Jurkat, Clone E6-1 (cell line): ENCODE measurements around the gene AEBP2.

ENCODE experiments used
- DNase-seq: peaks from one replicate; pipeline ENCODE4 v3.0.0-alpha.2; 2011; ENCODE audit warnings: low read depth, low spot score
- H3K4me3 ChIP-seq: 2 replicates; pipeline ENCODE4 v1.5.1; 2011; ENCODE audit warnings: mild to moderate bottlenecking, low read length, control low read depth, moderate library complexity

Gene AEBP2

DNA sequence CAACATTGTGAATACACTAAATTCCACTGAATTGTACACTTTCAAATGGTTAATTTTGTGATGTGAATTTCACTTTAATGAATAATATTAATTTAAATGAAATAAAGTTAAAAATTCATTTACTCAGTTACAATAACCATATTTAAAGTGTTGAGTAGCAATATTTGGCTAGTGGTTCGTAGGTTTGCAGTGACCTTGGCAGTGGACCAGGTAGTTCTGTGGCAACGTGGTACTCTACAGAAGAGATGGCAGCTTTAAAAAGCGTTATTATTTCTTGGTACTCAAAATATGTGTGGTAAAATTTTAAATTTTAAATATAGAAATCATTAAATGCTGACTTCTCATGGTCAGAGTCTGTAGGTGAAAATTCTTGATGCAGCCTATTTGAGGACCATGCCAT is 51.6 kb downstream of the AEBP2 start:
- no peak for DNase-seq
- no peak overlapping the region for H3K4me3 ChIP-seq

DNA sequence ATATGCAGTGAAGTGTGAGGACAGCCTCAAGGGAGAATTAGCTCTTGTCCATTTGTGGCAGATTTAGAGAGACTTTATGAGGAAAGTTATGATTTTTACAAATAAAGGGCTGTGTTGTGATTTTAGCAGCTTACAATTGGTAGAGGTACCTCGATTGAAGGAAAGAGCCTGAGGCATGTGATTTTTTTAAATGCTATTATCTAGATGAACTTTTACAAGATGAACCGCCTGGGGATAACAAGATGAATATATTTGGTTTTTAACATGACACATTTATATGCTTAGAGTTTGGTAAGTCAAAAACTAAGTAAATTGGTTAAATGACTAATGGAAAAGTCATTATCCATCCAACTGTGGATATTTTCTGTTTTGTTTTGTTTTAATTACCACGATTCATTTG is 52.6 kb downstream of the AEBP2 start:
- no peak for DNase-seq
- H3K4me3 ChIP-seq = no peak overlapping the region

DNA sequence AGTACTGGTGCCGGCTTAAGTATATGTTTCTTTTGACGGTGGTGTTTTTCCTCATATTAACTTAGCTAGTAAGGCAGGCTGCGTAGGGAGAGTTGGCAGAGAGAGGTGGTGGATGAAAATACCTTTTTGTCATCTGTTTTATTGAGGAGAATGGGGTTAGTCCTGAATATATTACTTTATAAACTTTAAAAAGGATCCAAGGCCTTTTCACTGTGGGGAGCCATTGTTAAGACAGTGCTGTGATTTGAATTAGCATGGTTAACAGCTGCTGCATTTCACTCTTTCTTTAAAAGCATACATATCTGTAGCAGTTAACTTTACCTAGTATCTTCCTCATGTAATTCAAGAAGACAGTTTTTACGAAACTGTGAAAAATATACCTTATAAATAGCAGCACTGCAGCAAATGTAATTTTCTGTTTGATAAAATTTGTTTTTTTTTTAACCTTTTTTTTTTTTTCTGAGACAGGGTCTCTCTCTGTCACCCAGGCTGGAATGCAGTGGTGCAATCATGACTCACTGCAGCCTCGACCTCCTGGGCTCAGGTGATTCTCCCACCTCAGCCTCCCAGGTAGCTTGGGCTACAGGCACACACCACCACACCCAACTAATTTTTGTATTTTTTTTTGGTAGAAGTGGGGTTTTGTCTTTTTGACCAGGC is 57.1 kb downstream of the AEBP2 start:
- DNase-seq = no peak
- H3K4me3 ChIP-seq = no peak overlapping the region

DNA sequence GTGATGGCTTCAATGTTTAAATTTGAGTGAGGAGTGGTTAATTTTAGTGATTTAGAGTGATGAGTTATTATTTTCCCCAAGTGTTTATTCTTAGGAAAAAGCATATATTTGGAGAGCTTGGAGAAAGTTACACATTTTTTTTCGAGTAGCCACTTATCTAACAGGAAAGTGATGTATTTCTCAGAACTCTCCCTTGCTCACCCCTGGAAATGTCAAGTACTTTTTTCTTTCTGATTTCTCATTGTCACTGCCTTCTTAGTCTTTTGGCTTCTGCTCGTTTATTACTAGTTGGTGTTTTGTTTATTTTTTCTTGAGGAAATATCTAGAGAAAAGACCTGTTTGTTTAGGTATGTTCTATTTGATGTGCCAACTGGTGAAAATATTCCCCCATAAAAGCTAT is 58.8 kb downstream of the AEBP2 start:
- no peak for DNase-seq
- H3K4me3 ChIP-seq = no peak overlapping the region

DNA sequence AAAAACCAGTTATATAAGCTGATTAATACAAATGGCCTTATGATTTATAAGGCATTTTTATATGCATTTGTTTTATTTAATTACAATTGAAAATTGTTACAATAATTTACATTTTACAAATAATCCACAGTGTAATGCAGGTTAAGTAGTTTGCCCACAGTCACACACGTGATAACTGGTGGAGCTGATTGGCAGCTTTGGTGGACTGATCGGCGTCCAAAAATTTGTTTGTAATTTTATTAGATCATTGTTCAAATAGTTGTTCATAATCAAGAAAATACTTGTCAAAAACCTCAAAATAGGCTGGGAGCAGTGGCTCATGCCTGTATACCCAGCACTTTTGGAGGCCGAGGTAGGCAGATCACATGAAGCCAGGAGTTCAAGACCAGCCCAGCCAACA is 59.7 kb downstream of the AEBP2 start:
- no peak overlapping the region for H3K4me3 ChIP-seq
- no peak for DNase-seq

DNA sequence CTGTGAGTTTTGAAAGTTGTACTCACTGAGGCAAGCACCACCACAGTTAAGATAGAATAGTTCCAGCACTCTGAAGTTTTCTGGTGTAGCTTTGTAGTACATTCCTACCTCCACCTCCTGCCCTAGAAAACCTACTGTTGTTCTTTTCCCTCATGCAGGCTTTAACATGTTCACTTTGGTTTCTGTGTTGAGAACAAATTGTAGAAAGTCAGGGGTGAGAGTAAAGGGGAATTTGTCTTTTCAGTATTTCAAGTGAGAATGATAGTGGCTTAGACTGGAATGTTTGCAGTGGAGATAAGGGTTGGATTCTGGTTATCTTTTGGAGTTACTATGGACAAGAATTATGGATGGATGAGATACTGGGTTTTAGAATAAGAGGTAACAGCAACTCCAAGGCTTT is 67.2 kb downstream of the AEBP2 start:
- no peak overlapping the region for H3K4me3 ChIP-seq
- DNase-seq = no peak

DNA sequence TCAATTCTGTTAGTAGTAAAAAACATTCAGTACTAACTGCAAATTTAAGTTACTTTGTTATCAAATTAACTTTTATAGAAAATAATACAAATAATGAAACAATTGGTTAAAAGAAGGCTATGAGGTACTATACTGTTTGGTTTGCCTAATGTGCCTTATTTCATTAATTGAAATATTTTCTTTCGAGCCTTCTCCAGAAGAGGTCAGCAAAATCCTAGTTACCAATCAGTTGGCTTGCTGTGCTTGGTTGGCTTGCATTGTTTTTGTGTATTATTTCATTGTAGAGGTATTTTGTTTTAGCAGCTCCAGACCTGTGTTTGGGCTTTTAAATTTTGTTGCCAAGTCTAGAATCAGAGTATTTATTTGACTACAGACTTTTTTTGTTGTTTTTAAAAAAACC is 68.5 kb downstream of the AEBP2 start:
- DNase-seq = no peak
- no peak overlapping the region for H3K4me3 ChIP-seq

DNA sequence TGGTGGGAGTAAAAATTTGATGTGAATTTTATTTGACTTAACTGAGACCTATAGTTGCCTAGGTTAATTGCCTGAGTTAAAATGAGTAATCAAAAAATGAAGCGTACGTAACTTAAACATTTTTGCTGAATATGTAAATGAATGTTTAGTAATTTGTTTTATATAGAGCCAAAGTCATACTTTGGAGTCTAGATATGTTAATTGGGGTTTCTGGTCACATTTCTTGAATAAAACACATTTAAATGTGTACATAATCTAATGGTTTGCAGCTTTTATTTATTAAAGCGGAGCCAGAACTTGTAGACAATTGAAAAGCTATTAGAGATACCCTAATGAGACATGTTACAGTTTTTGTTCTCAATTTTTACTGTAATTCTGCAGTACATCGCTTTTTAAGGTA is 71.2 kb downstream of the AEBP2 start:
- DNase-seq = no peak
- no peak overlapping the region for H3K4me3 ChIP-seq

DNA sequence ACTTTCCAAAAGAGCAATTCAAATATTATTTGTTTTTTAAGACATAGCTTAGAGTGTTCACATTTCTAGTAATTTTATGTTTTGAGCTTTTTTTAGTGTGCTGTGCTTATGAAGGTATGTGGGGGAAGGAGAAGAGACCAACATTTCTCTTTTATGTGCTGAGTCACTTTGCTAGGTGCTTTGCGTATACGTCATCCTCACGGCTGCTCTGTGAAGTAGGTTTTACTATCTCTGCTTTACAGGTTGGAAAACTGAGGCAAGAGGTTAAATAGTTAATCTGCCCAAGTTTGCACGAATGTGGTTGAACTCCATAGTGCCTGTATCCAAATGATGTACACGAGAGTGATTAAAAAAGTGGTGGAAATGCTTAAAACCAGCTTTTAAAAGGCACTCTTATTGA is 75.9 kb downstream of the AEBP2 start:
- no peak for DNase-seq
- no peak overlapping the region for H3K4me3 ChIP-seq

DNA sequence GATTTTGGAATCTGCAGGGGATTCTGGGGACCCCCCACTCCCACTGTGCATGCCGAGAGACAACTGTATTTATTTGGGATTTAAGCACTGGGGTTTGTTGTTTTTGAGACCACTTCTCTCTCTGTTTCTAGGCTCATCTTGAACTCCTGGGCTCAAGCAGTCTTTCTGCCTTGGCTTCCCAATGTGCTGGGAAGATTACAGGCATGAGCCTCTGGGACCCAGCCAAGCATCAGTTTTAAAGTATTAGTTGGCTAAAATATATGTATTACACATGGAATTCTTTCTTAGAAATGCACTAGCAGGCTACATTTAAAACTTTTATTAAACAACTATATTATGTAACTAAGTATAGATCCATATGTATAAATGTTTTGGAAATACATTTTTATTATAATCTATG is 78.3 kb downstream of the AEBP2 start:
- DNase-seq = no peak
- no peak overlapping the region for H3K4me3 ChIP-seq

DNA sequence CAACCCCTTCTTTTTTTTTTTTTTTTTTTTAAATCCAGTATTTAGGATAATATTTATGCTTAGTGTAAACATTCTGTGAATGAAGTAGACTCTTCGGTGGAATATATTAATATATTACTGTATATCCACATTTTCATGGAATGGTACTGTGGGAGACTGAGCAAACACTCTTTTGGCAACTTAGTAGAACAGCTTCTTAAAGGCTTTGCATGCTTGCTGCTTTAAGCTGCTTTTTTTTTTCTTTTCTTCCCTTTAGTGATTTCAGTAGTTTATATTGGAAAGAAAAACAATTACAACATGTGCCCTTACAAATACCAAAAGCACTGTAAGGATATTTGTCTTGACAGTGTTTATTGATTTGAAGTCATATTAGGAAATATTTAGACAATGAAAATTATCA is 78.9 kb downstream of the AEBP2 start:
- no peak overlapping the region for H3K4me3 ChIP-seq
- DNase-seq = no peak

DNA sequence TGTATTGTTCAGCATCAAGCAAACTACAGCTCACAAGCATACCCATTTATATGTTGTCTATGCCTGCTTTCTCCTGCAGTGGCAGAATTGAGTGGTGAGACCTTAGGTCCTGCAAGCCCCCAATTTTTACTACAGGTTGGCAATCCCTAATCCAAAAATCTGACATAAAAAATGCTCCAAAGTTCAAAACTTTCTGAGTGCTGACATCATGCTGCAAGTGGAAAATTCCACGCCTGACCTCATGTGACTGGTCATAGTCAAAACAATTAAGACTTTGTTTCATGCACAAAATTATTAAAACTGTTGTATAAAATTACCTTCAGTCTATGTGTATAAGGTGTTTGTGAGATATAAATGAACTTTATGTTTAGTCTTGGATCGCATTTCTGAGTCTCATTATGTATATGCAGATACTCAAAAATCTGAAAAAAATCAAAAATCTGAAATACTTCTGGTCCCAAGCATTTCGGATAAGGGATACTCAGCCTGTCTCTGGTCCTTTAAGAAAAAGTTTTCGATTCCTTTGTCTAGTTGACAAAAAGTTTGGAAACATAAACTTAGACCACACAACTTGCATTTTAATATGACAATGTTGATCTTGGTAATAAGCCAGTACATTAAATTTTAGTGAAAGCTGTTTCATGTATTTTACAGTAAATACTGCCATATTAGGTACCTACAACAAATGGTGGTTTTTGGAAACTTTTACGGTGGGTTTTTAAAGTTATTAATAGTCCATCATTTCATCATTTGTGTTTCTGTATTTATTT is 81.5 kb downstream of the AEBP2 start:
- no peak overlapping the region for H3K4me3 ChIP-seq
- DNase-seq = no peak

DNA sequence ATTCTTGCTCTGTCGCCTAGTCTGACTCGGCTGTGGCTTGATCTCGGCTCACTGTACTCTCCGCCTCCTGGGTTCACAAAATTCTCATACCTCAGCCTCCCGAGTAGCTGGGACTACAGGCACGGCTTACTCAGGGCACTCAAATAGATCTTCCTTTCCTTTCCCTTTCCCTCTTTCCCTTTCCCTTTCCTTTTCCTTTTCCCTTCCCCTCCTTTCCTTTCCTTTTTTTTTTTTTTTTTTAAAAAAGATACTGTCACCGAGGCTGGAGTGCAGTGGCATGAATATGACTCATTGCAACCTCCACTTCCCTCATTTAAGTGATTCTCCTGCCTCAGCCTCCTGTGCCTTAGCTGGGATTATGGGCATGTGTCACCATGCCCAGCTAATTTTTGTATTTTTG is 86.0 kb downstream of the AEBP2 start:
- DNase-seq = no peak
- no peak overlapping the region for H3K4me3 ChIP-seq

DNA sequence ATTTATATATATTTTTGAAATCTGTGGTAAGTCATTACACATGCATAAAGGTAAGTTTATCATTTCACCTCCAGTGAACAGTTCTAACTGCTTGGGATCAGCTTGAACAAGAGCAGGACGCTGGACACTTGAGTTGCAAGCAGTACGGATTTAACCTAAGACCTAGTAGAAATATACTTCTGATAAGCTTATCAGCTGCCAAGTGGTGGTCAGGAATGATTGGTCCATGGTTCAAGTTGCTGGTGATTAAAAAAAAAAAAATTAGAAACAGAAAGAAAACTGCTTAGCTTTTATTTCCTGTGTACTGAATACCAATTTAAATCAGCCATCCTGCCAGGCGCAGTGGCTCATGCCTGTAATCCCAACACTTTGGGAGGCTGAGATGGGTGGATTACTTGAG is 88.6 kb downstream of the AEBP2 start:
- no peak for DNase-seq
- H3K4me3 ChIP-seq = no peak overlapping the region

DNA sequence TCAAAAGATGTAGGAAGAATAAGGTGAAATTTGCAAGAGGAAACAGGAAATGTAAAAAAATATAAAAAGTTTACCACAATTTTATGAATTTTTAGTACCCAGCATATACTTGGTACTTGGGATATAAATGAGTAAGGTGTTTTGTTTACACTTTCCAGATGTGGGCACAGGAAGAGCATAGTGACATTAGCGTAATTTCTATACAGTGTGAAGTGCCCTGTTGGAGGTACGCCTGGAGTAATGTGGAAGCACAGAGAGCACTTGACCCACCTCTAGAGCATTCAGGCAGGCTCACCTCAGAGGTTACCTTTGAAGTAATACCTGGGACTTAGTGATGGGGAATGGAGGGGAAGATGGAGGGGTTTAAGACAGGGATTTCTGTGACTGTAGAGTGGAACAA is 89.5 kb downstream of the AEBP2 start:
- no peak overlapping the region for H3K4me3 ChIP-seq
- DNase-seq = no peak

DNA sequence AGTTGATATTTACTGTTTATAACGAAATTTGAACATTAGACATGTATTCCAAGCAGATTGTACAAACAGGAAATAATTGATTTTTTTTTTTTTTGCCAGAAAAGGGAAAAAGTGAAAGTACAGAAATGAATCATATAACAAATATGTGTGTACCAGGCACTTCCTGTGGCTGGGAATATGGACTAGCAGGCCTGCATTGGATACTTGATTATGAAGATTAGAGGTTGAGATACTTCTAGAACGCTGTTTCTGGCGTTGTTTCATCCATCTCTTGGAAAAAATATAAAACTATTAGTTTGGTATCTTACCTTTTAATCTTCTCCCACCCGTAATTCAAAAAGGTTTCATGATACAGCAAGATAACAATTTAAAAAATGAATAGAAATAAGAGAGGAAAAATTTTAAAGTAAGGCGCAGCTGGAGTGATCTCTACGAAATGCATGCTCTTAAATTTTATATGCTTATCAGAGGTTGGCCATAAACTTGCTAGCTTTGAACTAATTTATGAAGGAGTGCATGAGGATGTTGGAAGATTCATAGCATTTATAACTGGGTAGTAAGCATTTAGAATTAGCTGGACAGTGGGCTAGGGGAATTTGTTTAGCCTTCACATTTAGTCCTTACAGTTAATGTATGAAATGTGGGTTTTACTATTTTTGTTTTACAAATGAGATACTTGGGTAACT is 90.8 kb downstream of the AEBP2 start:
- no peak for DNase-seq

DNA sequence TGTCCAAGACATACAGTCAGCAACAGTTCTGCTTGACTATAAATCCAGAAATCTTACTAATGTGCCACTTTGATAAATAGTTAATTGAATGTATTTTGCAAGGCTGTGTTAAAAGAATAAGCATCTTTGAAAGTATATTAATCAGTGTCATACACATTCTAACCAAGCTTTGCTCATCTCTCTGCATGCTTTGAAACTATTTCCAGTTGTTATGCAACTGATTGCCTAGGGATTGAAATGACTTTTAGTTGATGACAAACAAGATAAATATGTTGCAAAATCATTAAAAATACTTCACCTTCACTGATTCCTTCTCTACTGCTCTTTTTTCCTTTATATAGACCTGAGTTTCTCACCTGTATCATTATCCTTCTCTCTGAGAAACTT is 91.3 kb downstream of the AEBP2 start:
- no peak for DNase-seq
- H3K4me3 ChIP-seq = no peak overlapping the region

More for the DNA sequence above, 90.8 kb downstream of the AEBP2 start:
- H3K4me3 ChIP-seq = no peak overlapping the region

DNA sequence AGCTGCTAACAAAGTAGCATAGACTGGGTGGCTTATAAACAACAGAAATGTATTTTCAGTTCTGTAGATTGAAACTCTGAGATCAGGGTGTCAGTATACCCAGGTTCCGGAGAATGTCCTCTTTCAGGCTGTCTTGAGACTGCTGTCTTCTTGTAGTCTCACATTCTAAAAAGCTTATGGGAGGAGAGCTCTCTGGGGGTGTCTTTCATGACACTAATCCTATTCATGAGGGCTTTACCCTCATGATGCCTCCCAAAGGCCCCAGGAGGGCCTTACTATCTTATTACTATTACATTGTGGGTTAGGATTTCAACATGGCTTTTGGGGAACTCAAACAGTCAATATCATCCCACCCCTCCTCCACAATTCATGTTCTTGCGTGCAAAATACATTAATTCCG is 94.3 kb downstream of the AEBP2 start:
- H3K4me3 ChIP-seq = no peak overlapping the region
- no peak for DNase-seq

DNA sequence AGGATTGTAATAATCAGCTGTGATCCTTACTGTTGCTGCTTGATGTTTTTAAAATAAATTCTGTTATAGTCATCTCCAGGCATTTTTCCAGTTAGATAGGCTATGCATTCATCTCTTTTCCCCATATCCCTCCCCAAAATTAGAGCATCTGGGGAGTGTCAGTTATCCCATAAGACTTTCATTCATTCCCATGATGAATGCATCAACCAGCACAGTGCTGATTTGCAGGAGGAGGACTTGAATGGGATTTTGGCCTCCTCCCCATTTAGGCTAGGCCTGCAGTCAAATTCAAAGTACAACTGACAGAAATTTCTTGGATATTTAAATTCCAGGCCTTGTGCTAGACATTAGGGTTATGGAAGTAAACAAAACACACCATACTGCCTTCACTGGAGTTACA is 99.8 kb downstream of the AEBP2 start:
- H3K4me3 ChIP-seq = no peak overlapping the region
- DNase-seq = no peak

DNA sequence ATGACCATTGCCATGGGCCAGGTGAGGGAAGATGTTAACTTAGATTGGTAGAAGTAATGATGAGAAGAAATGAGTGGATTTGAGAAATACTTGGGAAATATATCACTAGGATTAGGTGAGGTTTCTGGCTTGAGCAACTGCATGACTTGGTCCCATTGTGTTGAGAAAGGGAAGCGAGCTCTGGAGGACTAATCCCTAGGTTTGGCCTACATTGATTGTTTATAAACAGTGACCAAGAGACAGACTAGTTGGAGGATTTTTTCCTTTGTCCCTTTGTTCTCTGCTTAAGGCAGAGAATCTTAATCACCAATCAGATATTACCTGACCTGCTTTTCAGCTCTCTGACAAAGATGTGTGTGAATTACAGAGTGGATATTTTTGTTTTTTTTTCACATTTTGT is 100.5 kb downstream of the AEBP2 start:
- no peak for DNase-seq
- no peak overlapping the region for H3K4me3 ChIP-seq

DNA sequence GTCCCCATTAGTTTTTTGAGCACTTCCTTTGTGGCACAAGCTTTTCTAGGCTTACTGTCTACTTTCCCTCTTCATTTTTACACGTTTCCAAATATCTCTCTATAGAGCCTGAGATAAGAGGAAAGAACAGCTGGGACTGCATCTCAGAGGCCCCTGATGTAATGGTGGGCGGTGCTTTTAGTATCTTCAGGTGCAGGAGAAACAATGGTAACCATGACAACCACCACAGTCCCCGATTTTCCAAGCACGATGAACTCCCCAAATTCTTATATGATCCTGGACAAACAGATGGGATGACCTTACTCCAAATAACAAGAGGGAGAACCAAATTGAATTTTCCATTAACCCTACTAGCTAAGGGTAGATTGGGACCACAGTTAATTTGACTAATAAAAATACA is 103.3 kb downstream of the AEBP2 start:
- H3K4me3 ChIP-seq = no peak overlapping the region
- no peak for DNase-seq
